Dermis microvascular lymphatic vessel endothelial cell (primary cell): Measurements from ENCODE around the gene LBH. TPM values are rescaled to one million over a fixed set of nuclear protein-coding genes. Genes with fewer than 3 reads are reported as not detected.

Source experiments
- DNase-seq, 2 donors: peaks; one replicate each; pipeline versions ENCODE4 v3.0.0 to v3.0.0-alpha.2; 2010; ENCODE audit warnings: low read depth in 2 of 2
- total RNA-seq: library from RNA; depleted of rRNA; stranded (reverse); fragments of >200 nt; gene quantifications from 2 replicates; pipeline ENCODE4 v1.2.1, GENCODE V29; 2014

Gene LBH
- 52.0 and 117 TPM in 2 replicates for total RNA-seq

- peak; percentile 78 to 90 for DNase-seq
Measured at GRCh38 chr2:30231212-30231995, at the start of gene LBH. Gene LBH (plus strand): TSS chr2:30231534. CDS start chr2:30231739, 205 bp downstream.

- no peak for DNase-seq
Measured at GRCh38 chr2:30184035-30184434, 47.3 kb upstream of the LBH start.

GRCh38 chr2:30185178-30185577 is 46.2 kb upstream of the LBH start:
- no peak for DNase-seq

- DNase-seq = no peak
Measured at GRCh38 chr2:30188292-30188691, 43.0 kb upstream of the LBH start.

- DNase-seq = no peak
Measured at GRCh38 chr2:30190637-30191036, 40.7 kb upstream of the LBH start.

GRCh38 chr2:30191107-30191506 is 40.2 kb upstream of the LBH start:
- DNase-seq = no peak

GRCh38 chr2:30191819-30192271 is 39.5 kb upstream of the LBH start:
- no peak for DNase-seq

- DNase-seq = no peak
Measured at GRCh38 chr2:30192314-30192713, 39.0 kb upstream of the LBH start.

- DNase-seq = no peak
Measured at GRCh38 chr2:30193104-30193681, 38.1 kb upstream of the LBH start.

- no peak for DNase-seq
Measured at GRCh38 chr2:30194421-30194820, 36.9 kb upstream of the LBH start.

GRCh38 chr2:30195016-30195415 is 36.3 kb upstream of the LBH start:
- no peak for DNase-seq

- DNase-seq = no peak
Measured at GRCh38 chr2:30197570-30198192, 33.7 kb upstream of the LBH start.

GRCh38 chr2:30201990-30202389 is 29.3 kb upstream of the LBH start:
- DNase-seq = no peak

- no peak for DNase-seq
Measured at GRCh38 chr2:30203156-30203555, 28.2 kb upstream of the LBH start.

- no peak for DNase-seq
Measured at GRCh38 chr2:30204281-30204680, 27.1 kb upstream of the LBH start.

- no peak for DNase-seq
Measured at GRCh38 chr2:30205456-30205855, 25.9 kb upstream of the LBH start.

GRCh38 chr2:30206461-30207430 is 24.6 kb upstream of the LBH start:
- DNase-seq = no peak

- peak; percentile 58 to 81 for DNase-seq
Measured at GRCh38 chr2:30208453-30208852, 22.9 kb upstream of the LBH start.

- no peak for DNase-seq
Measured at GRCh38 chr2:30209227-30209626, 22.1 kb upstream of the LBH start.

GRCh38 chr2:30213326-30213725 is 18.0 kb upstream of the LBH start:
- DNase-seq = no peak

GRCh38 chr2:30213907-30214463 is 17.3 kb upstream of the LBH start:
- no peak for DNase-seq
